Hematopoietic multipotent progenitor cell treated with erythropoietin and hydrocortisone succinate and interleukin-3 and kit ligand, for 6 days (in vitro differentiated cells): ENCODE data around the gene ANKRD13B.

Experiments
- DNase-seq: peaks from one replicate; pipeline ENCODE4 v3.0.0-alpha.2; 2015

ANKRD13B gene

GRCh38 chr17:29596811-29597210, 3.9 kb downstream of the ANKRD13B start:
- DNase-seq, result no peak

DNA sequence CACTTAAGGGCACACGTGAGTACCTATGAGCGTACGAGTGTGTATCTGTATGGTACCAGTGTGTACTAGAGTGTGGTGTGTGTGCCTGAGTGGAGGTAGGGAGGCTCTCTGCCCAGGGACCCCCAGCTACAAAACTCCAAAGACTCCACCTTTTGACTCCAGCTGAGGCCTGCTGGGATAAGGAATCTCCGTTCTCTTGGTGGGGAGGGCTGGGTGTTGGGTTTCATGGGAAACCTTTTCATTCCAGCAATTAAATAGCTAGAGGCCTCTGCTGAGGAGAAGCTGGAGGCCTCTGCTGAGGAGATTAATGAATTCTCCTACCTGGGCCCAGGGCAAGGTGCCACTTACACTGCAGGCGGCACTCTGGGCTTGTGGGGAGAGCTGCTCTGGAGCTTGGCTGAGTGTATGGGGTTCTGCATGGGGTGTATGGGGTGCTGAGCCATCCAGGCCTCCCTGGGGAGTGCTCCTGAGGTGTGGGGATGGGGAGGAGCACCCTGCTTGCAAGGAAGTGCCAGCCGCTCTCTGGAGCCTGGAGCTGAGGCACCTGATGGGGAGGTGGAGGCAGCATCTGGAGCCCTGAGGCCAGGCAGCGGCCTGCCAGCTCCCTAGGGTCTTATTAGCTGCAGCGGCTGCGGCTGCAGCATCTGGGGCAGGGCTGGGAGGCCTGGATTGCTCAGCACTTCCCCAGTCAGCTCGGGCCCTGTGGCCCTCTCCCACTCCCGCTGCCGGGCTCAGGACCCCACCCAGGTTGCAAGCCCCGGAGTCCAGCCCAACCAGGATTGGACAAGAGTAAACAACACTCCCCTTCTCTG, 4.6 kb downstream of the ANKRD13B start:
- no peak for DNase-seq

DNA sequence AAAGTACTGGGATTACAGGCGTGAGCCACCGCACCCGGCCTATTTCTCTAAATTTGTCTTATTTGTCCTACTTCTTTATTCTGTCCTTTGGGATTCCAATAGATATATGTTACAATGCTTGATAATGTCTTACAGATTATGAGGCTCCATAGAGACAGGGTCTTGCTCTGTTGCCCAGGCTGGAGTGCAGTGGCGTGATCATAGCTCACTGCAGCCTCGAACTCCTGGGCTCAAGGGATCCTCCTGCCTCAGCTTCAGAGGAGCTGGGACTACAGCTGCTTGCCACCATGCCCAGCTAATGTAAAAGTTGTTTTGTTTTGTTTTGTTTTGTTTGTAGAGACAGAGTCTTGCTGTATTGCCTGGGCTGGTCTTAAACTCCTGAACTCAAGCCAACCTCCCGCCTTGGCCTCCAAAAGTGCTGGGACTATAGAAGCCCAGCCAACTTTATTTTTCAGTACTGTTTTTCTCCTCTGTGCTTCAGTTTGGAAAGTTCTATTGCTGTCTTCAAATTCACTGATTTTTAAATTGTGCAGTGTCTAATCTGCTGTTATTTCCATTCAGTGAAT, 10.3 kb downstream of the ANKRD13B start:
- DNase-seq, result no peak

GRCh38 chr17:29607557-29608195, 14.7 kb downstream of the ANKRD13B start:
- DNase-seq, result no peak

GRCh38 chr17:29608986-29609385, 16.1 kb downstream of the ANKRD13B start:
- no peak for DNase-seq

GRCh38 chr17:29610395-29610794, 17.5 kb downstream of the ANKRD13B start:
- no peak for DNase-seq

DNA sequence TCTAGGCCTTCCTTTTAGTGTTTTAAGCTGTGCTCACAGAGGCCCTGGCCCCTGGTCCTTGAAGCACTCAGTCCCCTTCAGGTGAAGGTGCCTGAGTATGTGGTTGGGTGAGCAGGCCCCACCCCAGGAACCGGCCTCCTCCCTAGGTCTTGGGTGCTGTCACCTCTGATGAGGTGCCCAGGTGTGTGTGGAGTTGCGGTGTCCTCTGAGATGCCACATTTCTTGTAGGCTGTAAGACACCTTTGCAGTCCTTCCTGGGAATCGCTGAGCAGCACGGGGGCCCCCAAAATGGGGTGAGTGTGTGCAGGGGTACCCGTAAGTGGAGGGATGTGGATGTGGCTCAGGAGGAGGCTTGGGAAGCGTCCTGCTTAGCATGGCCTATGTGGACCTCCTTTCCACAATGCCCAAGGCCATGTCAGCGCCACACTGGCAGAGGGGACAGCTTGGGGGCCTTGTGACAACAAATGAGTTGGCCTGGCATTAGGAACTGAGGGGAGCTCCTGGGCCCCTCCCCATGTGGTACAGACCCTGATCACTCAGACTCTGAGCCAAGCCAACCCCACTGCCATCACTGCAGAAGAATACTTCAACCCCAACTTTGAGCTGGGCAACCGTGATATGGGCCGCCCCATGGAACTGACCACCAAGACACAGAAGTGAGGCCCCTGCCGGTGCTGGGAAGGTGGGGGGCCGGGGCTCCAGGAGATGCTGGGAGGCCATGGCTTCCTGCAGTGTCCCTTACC, 18.6 kb downstream of the ANKRD13B start:
- DNase-seq, result no peak

- DNase-seq, result no peak
Observed at GRCh38 chr17:29612094-29612403, 19.1 kb downstream of the ANKRD13B start.

DNA sequence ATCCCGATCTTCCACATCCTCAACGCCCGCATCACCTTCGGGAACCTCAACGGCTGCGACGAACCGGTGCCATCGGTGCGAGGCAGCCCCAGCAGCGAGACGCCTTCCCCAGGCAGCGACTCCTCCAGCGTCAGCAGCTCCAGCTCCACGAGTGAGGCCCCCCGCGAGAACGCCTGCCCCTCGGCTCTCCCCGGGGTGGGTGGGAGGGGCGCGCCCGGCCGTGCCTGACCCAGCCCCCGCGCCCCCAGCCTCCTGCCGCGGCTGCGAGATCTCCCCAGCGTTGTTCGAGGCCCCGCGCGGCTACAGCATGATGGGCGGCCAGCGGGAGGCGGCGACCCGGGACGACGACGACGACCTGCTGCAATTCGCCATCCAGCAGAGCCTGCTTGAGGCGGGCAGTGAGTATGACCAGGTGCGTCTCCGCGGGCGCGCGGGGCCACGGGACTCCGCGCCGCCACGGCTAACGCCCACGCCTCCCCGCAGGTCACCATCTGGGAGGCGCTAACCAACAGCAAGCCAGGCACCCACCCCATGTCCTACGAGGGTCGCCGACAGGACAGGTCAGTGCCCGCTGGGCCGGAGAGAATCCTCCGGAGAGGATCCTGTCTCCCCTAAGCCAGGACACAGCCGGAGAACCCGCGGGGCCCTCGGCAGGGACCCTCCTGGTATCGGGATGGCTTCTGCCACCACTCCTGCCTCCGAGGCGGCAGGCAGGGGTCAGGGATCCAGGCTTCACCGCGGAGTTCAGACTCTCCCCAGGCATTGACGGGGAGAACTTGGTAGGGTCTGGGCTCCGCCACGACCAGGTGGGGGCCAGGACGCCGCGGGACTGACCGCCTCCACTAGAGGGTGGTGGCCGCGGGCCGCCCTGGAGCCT, 19.7 kb downstream of the ANKRD13B start:
- DNase-seq, result no peak

GRCh38 chr17:29613352-29613837, 20.5 kb downstream of the ANKRD13B start:
- peak; percentile 94 for DNase-seq

GRCh38 chr17:29613856-29614255, 20.9 kb downstream of the ANKRD13B start:
- DNase-seq, result no peak

- DNase-seq, result no peak
Observed at GRCh38 chr17:29614349-29615047, 21.6 kb downstream of the ANKRD13B start.

DNA sequence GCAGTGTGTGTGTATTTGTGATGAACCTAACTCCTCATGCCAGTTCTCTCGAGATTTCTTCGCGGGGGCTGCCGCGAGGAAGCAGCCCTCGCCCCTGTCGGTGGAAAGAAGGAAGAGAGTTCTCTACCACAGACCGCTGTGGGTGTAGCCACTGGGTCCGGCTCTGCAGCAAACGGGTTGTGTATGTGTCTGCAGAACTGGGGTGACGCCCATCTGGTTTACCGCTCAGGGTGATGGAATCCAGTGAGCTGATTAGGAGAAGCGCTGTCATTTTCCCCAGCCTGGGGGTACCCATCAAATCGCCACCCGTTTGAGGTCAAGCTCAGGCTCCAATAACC, 22.1 kb downstream of the ANKRD13B start:
- peak; percentile 91 for DNase-seq

DNA sequence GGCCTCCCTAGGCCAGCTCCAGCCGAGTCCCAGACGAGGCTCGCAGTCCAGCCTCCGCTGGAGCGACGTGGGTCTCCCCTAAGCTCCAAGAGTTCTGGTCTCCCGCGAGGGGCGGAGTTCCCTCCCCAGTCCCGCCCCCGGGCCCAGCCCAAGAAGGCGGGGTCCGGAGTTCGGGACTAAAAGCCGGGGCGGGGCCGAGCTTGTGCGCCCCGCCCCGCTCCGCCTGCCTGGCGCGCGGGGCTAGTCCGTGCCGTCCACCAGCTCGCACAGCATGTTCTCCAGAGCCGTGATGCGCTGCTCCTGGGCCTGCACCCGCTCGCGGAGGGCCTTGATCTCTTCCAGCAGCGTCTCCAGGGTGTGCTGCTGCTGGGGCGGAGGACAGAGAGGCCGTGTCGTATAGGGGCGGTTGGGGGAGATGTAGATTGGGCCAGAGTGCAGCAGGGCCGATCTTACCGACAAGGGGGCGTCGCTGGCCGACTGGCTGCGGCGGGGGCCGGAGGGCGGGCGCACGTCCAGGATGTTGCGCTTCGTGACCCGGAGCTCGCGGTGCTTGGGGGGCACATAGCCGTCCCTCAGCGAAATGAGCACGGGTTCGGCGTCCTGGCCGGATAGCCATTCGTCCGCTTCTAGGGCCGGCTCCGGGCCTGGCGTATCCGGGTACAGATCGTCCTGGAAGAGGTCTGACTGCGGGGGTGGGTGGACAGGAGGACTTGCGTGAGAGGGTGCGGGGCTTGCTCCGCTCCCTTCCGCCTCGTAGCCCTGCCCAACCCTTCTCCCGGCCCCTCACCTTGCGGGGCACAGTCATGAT, 22.8 kb downstream of the ANKRD13B start:
- DNase-seq, result peak; percentile 93

GRCh38 chr17:29616300-29617048, 23.5 kb downstream of the ANKRD13B start:
- DNase-seq, result no peak

DNA sequence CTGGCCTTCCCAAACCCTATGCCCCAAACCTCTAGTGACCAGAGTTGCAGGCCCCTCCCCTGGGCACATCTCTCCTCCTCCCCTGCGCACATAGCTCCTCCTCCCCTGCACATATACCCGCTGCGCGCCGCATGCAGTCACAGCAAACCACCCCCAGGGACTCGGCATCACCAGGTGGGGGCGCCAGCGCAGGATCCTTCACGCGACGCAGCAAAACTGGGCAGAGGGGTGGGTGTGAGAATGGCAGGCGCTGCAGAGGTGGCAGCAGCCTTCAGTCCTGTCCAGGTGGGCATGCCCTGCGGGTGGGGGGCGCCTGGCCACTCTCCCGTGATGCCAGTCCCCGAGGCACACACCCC, 24.2 kb downstream of the ANKRD13B start:
- peak; percentile 95 for DNase-seq

GRCh38 chr17:29617481-29618271, 24.7 kb downstream of the ANKRD13B start:
- peak; percentile 90 for DNase-seq

DNA sequence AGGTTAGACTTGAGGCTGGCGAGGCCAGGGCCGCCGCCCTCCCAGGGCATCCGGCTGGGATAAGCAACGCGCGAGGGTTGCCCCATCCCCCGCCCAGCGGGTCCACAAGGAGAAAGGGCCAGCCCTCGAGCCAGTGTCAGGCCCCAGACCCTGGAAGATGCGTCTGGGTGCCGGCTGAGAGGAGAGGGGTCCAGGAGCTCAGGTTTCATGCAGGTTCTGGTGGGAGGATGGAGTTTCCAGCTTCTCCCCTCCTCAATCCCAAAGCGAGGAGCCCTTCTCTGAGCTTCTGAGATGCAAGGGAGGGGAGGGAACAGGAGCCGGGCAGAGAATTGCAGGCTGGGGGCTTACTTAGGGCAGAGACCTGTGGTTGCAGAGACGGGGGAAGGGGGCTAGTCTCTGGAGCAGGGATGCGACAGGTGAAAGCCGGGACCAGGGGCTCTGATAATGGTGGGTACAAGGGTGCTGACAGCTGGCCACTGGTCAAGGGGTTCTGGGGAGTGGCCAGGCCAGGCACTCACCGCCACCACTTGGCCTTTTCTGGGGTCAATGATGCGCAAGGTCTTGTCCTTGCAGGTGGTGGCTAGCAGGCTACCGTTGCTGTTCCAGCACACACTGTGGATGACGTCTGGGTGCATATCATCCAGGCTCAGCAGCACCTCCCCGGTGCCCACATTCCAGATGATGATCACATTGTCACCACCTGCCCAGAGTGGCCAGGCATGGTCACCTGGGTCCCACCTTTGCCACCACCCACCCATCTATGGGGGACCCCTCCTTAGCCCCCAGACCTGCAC, 25.5 kb downstream of the ANKRD13B start:
- DNase-seq, result no peak

DNA sequence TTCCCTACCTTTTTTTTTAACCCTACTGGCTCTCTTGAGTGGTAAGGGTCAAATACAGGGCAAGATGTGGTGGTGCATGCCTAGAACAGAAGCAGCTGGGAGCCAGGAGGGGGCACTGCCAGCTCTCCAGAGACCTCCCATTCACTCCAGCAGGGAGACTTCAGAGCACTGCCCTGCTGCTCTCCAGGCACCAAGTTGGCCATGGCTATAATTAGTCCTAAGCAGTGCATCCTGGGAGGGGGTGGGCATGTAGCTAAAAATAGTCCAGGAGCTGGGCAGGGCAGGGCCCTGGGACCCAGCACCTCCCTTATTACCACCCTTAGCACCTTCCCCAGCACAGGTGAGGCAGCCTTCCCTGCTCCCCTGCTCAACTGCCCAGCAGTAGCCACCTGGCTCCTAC, 26.3 kb downstream of the ANKRD13B start:
- DNase-seq, result peak; percentile 63
